Astrocyte (in vitro differentiated cells and primary cell): ENCODE measurements around the gene HOXC11. TPM values are rescaled to one million over a fixed set of nuclear protein-coding genes. Genes with fewer than 3 reads are reported as not detected.
A peak's percentile ranks its signal among the peaks of the same experiment; 100 is the strongest.

Source experiments
- DNase-seq: peaks from one replicate; pipeline ENCODE4 v3.0.0-alpha.2; 2010; ENCODE audit warnings: low read depth
- FAIRE-seq: peaks from 2 replicates; lab custom pipeline; 2011; peaks lifted over from hg19 to GRCh38; lab: Jason Lieb, UNC
- H2AFZ ChIP-seq: 2 replicates; pipeline ENCODE4 v1.6.0; 2012; ENCODE audit warnings: low read depth, low read length, inconsistent platforms
- H3K27ac ChIP-seq: 2 replicates; pipeline ENCODE4 v1.5.1; 2011; ENCODE audit warnings: low read depth, low read length, inconsistent platforms
- H3K27me3 ChIP-seq: 2 replicates; pipeline ENCODE4 v1.6.0; 2011; ENCODE audit warnings: low read length, inconsistent platforms; ENCODE audit not compliant: insufficient read depth
- H3K36me3 ChIP-seq: 2 replicates; pipeline ENCODE4 v1.5.1; 2011; ENCODE audit warnings: low read length, inconsistent platforms; ENCODE audit not compliant: insufficient read depth
- H3K4me1 ChIP-seq: 2 replicates; pipeline ENCODE4 v1.5.1; 2011; ENCODE audit warnings: low read length, inconsistent platforms; ENCODE audit not compliant: insufficient read depth
- H3K4me2 ChIP-seq: 2 replicates; pipeline ENCODE4 v1.6.0; 2012; ENCODE audit warnings: low read length, inconsistent platforms
- H3K4me3 ChIP-seq: 2 replicates; pipeline ENCODE4 v1.5.1; 2011; ENCODE audit warnings: low read depth, mild to moderate bottlenecking, low read length, inconsistent platforms; ENCODE audit not compliant: insufficient read depth
- H3K79me2 ChIP-seq: 2 replicates; pipeline ENCODE4 v1.6.0; 2012; ENCODE audit warnings: mild to moderate bottlenecking, low read length, inconsistent platforms; ENCODE audit not compliant: insufficient read depth
- H3K9ac ChIP-seq: 2 replicates; pipeline ENCODE4 v1.6.0; 2012; ENCODE audit warnings: mild to moderate bottlenecking, low read length, inconsistent platforms
- H3K9me3 ChIP-seq: 2 replicates; pipeline ENCODE4 v1.5.1; 2012; ENCODE audit warnings: low read depth, mild to moderate bottlenecking, low read length, inconsistent platforms; ENCODE audit not compliant: insufficient read depth
- H4K20me1 ChIP-seq: 2 replicates; pipeline ENCODE4 v1.6.0; 2012; ENCODE audit warnings: low read length, inconsistent platforms; ENCODE audit not compliant: insufficient read depth
- H3K27ac Mint-ChIP-seq: one replicate; pipeline ENCODE4 v1.8.0; 2021; ENCODE audit warnings: mild to moderate bottlenecking, mixed read lengths; ENCODE audit not compliant: unreplicated experiment
- H3K27me3 Mint-ChIP-seq: one replicate; pipeline ENCODE4 v1.8.0; 2021; ENCODE audit warnings: low read depth, mixed read lengths; ENCODE audit not compliant: unreplicated experiment
- H3K36me3 Mint-ChIP-seq: one replicate; pipeline ENCODE4 v1.8.0; 2021; ENCODE audit warnings: low read depth, mixed read lengths; ENCODE audit not compliant: unreplicated experiment
- H3K4me1 Mint-ChIP-seq: one replicate; pipeline ENCODE4 v1.8.0; 2021; ENCODE audit warnings: low read depth, mixed read lengths; ENCODE audit not compliant: unreplicated experiment
- H3K4me3 Mint-ChIP-seq: one replicate; pipeline ENCODE4 v1.8.0; 2021; ENCODE audit warnings: mild to moderate bottlenecking, moderate library complexity, mixed read lengths; ENCODE audit not compliant: unreplicated experiment
- H3K9me3 Mint-ChIP-seq: one replicate; pipeline ENCODE4 v1.8.0; 2021; ENCODE audit warnings: mild to moderate bottlenecking, mixed read lengths; ENCODE audit not compliant: unreplicated experiment
- CTCF ChIP-seq: IDR thresholded peaks from 2 replicates; pipeline ENCODE4 v1.5.1; 2011; ENCODE audit warnings: low read depth, mild to moderate bottlenecking, inconsistent platforms, low read length, moderate library complexity; ENCODE audit not compliant: insufficient read depth
- EZH2 ChIP-seq: IDR thresholded peaks from 2 replicates; pipeline ENCODE4 v1.6.1; 2012; ENCODE audit warnings: mild to moderate bottlenecking, low read length, inconsistent platforms; ENCODE audit not compliant: insufficient read depth
- total RNA-seq: library from RNA; stranded (reverse); gene quantifications from 2 replicates; pipeline ENCODE4 v1.2.1, GENCODE V29; 2021

Gene HOXC11
- total RNA-seq, 1 donor from 2014 or later: not detected

- Histone ChIP-seq H3K4me3 (no peak overlapping the region), H3K27ac (no peak overlapping the region), H3K36me3 (no peaks in the 10 kb centered on the region), H2AFZ (no peak overlapping the region), H3K9me3 (no peaks in the 10 kb centered on the region), H4K20me1 (no peaks in the 10 kb centered on the region), H3K4me1 (no peaks in the 10 kb centered on the region), H3K9ac (no peak overlapping the region), H3K27me3 (peaks cover 88% of the 10 kb centered on the region), H3K79me2 (no peaks in the 10 kb centered on the region), H3K4me2 (no peak overlapping the region)
- Mint-ChIP-seq H3K9me3 (peaks cover 15% of the 10 kb centered on the region), H3K27me3 (peaks cover 87% of the 10 kb centered on the region), H3K4me1 (no peaks in the 10 kb centered on the region), H3K36me3 (no peaks in the 10 kb centered on the region), H3K27ac (no peak overlapping the region), H3K4me3 (no peak overlapping the region)
- TF ChIP-seq EZH2: no peak
- DNase-seq: no peak
- FAIRE-seq: no peak
Measured at GRCh38 chr12:54012631-54013409, 39.9 kb downstream of the HOXC11 start.

DNA sequence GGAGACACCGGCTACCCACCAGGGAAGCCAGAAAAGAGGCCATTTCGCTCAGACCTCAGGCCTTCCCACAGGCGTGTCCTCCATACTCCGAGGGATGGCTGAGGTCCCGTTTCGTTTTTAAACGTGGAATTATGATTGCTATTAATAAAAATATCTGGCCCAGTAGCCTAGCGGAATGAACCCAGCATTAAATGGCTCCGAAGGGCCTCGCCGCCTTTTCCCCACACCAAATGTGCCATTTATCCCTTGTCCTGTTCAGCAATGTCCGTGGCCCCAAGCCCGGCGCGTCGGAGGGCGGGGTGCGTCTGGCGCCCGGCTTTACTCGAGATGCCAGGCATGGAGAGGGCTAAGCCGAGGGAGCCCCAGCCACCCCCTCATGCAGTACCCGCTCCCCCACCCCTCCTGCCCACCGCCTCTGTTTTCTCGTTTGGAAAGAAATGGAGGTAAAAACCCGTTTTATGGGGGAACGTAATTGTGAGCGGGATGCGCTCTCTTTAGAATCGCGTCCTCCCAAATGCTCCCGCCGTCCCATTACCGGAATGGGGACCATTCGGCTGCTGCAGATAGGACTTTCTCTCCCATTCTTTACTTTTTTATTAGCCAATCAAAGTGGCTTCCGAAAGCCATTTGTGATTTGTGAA, 41.6 kb downstream of the HOXC11 start:
- DNase-seq: no peak
- TF ChIP-seq EZH2 (peak; percentile 23), CTCF (no peak)
- H3K27ac ChIP-seq: no peak overlapping the region
- H3K27me3 Mint-ChIP-seq: peaks cover 82% of the 10 kb centered on the region
- H3K4me2 ChIP-seq: no peak overlapping the region
- H3K9me3 ChIP-seq: no peaks in the 10 kb centered on the region
- H3K4me3 Mint-ChIP-seq: no peak overlapping the region
- no peak for FAIRE-seq
- H2AFZ ChIP-seq: no peak overlapping the region
- H3K36me3 ChIP-seq: no peaks in the 10 kb centered on the region
- H3K36me3 Mint-ChIP-seq: no peaks in the 10 kb centered on the region
- no peaks in the 10 kb centered on the region for H3K4me1 Mint-ChIP-seq
- no peak overlapping the region for H3K9ac ChIP-seq
- no peak overlapping the region for H3K4me3 ChIP-seq
- no peaks in the 10 kb centered on the region for H4K20me1 ChIP-seq
- peaks cover 15% of the 10 kb centered on the region for H3K9me3 Mint-ChIP-seq
- no peaks in the 10 kb centered on the region for H3K4me1 ChIP-seq
- H3K27ac Mint-ChIP-seq: no peak overlapping the region
- peaks cover 84% of the 10 kb centered on the region for H3K27me3 ChIP-seq
- no peaks in the 10 kb centered on the region for H3K79me2 ChIP-seq

DNA sequence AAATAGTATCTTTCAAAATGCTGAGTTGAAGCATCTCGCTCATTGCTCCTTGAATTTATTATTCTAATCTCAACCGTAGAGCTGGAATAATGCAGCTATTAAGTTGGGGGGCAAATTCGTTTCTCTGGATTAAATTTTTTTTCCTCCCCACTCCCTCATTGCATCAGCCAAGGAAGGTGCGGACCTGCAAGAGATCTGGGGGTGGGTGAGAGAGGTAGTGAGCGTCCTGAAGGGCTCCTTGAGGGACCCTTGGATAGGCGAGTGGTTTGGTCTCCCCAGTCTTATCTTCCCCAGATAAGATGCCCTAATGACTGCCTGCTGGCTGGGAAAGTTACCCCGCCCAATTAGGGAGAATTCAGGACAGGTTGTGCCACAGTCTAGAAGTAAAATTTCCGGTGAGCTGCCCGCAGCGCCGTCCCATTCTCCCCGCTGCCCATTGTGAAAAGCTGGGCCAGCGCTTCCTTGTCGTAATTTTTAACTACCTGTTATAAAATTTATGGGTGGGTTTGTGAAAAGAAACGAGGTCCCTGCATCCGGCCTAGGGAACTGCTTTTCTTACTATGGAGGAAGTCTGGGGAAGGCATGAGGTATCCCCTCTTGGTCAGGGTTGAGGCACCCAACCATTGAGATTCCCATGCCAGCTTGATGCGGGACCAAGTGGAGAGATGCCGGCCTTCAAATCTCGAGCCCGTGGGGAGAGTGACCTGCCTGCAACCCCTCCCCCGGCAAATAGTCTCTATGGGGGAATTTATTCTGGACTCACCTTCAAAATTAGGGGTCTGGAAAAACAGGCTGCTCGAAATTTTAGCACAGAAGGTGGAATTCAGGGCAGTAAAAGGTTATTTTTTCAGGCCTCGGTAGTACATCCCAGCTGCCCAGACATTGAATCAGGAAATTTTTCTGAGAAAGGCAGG, 42.3 kb downstream of the HOXC11 start:
- Histone ChIP-seq H3K4me1 (no peaks in the 10 kb centered on the region), H3K9me3 (no peaks in the 10 kb centered on the region), H3K27me3 (peaks cover 84% of the 10 kb centered on the region), H3K4me3 (no peak overlapping the region), H3K79me2 (no peaks in the 10 kb centered on the region), H3K27ac (no peak overlapping the region), H4K20me1 (no peaks in the 10 kb centered on the region), H3K4me2 (no peak overlapping the region), H3K36me3 (no peaks in the 10 kb centered on the region), H3K9ac (no peak overlapping the region), H2AFZ (no peak overlapping the region)
- Mint-ChIP-seq H3K4me1 (no peaks in the 10 kb centered on the region), H3K36me3 (no peaks in the 10 kb centered on the region), H3K27me3 (peaks cover 84% of the 10 kb centered on the region), H3K9me3 (peaks cover 18% of the 10 kb centered on the region), H3K27ac (no peak overlapping the region), H3K4me3 (no peak overlapping the region)
- FAIRE-seq: no peak
- TF ChIP-seq EZH2 (peak; percentile 54), CTCF (no peak)
- DNase-seq: no peak
